ENCODE data around the gene P3H1.

DNA sequence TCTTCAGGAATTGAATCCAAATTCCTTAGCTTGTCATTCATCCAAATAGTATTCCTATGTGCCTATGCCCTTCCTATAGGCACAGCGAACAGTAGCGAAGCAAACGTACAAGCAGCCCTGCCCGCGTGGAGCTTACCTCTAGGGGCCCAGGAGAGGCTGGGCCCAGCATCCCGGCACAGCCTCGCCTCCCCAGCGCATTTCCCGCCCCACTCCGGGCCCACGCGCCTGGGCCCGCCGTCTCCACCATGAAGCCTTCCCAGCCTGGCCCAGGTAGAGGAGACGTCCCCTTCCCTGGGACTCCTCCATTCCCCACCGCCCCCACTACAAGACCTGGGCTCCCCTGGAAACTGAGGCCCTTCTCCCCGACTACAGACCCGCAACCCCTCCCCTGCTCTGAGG lies 17.7 kb upstream of the P3H1 start:
- TF ChIP-seq ZNF132 (tag by site-specific recombination; IDR thresholded peaks at IDR 0.05; ENCODE audit: borderline replicate concordance) (no peak), MZF1 (tag by site-specific recombination; IDR thresholded peaks at IDR 0.05; ENCODE audit: borderline replicate concordance) (no peak), MEIS1 (CRISPR knock-in tag; IDR thresholded peaks at IDR 0.05; ENCODE audit: borderline replicate concordance) (no peak), ZNF169 (tag by site-specific recombination; IDR thresholded peaks at IDR 0.05) (no peak)
- TF ChIP-seq, protein P1, sequence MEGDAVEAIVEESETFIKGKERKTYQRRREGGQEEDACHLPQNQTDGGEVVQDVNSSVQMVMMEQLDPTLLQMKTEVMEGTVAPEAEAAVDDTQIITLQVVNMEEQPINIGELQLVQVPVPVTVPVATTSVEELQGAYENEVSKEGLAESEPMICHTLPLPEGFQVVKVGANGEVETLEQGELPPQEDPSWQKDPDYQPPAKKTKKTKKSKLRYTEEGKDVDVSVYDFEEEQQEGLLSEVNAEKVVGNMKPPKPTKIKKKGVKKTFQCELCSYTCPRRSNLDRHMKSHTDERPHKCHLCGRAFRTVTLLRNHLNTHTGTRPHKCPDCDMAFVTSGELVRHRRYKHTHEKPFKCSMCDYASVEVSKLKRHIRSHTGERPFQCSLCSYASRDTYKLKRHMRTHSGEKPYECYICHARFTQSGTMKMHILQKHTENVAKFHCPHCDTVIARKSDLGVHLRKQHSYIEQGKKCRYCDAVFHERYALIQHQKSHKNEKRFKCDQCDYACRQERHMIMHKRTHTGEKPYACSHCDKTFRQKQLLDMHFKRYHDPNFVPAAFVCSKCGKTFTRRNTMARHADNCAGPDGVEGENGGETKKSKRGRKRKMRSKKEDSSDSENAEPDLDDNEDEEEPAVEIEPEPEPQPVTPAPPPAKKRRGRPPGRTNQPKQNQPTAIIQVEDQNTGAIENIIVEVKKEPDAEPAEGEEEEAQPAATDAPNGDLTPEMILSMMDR (tag by site-specific recombination; IDR thresholded peaks at IDR 0.05) = no peak
